Amygdala (tissue), 56 donors: ENCODE data around the gene RXRA.
A peak's percentile ranks its signal among the peaks of the same experiment; 100 is the strongest.

ENCODE experiments used
- DNase-seq, 56 donors: peaks; one replicate each; lab custom pipeline; 2025; lab: John Stamatoyannopoulos, UW

RXRA gene

GRCh38 chr9:134375430-134376385 lies 49.5 kb downstream of the RXRA start:
- peak in 26 of 56 donors; percentile 20 to 66 (median 40) for DNase-seq

DNA sequence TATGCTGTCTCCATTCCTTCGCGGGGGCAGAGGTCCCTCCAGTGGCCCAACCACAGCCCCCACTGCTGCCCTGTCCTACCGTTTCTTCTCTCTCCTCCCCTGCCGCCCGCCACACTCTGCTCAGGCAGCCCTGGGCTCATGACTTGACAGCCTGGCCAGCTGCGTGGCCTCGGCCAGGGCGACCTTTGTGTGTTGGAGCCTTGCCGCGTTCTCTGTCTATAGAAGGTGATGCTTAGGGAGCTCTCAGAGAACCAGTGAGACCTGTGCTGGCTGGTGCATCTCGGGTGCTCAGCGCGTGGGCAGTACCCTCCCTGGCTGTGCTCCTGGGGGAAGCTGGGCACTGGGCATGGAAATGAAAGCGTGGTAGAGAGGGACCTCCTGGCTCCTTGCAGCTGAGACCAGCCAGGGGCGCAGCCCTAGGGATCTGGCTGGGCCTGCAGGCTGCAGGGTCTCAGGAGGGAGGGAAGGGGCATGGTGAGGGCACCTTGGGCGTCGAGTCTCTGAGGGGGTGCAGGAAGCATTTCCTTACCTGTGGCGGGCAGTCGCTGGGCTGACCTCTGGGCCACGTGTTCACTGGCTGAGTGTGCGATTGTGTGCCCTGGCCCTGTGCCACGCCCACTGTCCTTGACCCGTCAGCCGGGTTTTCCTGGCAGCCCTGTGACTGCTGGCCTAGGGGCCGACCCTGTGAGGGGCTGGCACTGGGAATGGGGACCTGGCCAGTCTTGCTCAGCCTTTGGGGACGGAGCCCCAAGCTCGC lies 50.3 kb downstream of the RXRA start:
- peak in 4 of 56 donors; percentile 9 to 40 (median 30) for DNase-seq

DNA sequence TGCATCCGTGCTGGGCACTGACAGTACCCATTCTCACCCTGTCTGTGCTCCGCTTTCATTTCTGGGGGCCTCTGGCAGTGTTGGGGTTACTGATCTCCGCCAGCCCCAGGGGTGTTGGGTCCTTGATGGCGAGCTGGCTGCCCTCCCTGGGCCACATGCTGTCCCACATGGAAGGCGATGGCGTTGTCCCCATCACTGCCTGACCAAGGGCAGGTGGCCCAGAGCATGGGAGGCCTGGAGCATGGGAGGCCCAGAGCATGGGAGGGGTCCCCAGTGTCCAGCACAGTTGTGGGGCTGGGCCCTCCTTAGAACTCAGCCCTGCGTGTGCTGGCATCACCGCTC lies 50.9 kb downstream of the RXRA start:
- no peak for DNase-seq

DNA sequence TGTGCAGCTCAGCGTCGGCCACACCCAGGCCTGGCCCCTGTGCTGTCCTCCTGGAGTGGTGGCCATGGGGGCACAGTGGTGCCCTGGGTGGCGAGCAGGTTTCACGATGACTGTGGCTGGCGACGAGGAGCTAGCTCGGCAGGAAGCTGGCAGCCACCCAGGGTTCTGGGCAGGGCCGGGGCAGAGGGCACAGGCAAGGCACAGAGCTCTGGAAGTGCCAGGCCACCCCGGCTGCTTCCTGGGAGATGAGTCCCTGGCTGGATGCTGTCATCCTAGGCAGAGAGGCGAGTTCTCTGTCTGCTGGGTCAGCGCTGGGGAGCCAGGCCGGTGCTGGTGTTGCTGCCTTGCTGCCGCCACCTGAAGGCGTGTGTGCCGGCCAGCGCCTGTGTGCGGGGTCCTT lies 51.7 kb downstream of the RXRA start:
- peak in 11 of 56 donors; percentile 16 to 61 (median 35) for DNase-seq

GRCh38 chr9:134378901-134379338 lies 52.7 kb downstream of the RXRA start:
- peak in 24 of 56 donors; percentile 8 to 71 (median 37) for DNase-seq

- no peak for DNase-seq
Observed at GRCh38 chr9:134379831-134380365, 53.6 kb downstream of the RXRA start.

DNA sequence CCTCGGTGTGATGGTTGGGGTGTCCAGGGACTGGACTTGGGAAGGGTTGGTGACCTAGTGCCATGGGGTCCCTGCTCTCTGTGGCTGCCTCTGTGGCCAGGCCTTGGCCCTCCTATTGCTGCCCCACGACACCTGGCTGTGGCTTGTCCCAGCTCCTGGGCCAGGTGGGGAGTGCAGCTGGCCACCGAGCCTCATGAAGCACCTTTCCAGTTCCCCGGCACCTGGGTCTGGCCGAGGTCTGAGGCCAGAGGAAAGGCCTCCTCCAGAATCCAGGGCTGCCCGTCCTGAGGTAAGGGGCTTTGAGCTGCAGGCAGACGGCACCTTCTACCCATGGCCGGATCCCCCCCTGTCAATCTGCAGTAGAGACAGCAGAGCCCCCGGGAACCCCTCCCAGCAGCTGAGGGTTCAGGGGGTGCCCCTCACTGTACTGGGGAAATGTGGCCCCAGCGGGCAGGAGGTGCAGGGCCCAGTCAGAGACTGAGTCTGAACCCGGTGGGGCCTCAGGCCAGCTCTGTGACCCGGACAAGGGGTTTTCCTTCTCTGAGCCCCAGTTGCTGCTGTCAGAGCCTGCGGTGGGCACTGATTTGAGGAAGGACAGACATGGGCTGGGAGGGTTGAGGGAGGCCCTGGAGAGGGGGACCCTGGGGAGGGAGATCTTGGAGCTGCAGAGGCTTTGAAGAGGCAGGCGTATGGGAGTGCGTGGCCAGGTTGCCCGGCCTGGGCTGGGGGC lies 54.5 kb downstream of the RXRA start:
- no peak for DNase-seq

- DNase-seq = no peak
Observed at GRCh38 chr9:134381272-134381661, 55.0 kb downstream of the RXRA start.

GRCh38 chr9:134381671-134382516 lies 55.6 kb downstream of the RXRA start:
- peak in 2 of 56 donors; percentile 13 to 15 for DNase-seq

DNA sequence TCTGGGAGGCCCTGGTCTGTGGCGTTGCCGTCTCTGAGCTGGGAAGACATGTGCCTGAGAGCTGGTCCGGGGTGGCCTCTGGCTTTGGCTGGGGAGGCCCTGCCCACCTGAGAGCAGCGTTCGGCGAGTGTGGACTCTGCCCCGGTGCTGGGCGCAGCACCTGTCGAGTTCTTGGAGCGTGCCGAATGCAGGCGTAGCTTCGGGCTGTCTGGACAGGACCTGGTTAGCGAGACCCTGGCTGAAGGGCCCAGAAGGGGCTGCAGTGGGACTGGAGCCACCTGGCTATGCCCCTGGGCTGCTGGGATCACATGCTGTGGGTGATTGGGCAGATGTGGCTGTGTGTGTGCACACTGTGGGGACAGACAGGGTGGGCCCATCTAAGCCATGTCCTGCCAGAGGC lies 56.5 kb downstream of the RXRA start:
- no peak for DNase-seq

DNA sequence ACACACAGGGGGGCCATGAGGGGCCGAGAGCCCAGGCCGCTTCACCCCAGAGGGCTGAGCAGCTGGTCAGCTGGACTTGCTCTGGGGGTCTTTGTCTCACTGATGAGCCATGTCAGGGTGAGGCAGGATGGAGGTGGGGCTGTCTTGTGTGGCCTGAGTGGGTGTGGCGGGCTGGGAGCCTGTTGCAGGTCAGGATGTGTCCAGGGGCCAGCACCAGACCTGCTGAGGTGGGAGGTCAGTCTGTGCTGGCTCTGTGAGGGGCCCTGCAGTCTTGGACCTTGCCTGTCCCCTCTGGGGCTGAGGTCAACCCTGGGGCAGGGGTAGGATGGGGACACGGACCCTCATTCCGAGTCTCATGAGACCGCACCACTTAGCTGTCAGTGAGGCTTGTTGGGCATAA lies 56.9 kb downstream of the RXRA start:
- no peak for DNase-seq

DNA sequence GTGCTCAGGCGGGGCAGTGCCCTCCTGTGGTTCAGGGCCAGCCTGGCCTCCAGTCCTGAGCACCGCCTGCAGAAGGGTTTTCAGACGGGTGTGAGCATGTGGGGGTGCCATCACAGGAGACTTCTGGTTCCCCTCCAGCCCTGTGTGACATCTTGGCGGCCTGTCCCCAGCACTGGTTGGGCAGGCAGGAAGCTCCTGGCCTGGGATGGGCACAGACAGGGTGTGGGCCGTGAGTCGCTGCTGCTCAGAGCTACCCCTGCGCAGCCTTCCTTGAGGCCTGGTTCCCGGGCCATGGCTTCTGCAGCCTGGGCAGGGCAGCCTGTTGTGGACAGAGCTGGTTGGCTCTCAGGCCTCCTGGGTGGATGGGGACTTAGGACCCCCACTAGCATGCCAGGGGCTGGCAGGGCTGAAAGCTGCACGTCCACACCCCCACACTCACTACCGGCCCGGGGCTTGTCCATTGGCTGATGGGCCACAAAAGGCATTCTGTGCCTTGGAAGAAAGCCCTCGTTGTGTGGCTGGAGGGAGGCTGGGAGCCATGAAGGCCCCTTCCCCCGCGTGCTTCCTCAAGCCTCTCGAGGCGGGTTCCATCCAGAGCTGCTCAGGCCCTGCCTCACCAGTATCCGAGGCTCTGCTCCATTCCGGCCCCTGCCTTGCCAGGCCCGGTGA lies 58.7 kb downstream of the RXRA start:
- DNase-seq = peak in 50 of 56 donors; percentile 23 to 87 (median 66)

DNA sequence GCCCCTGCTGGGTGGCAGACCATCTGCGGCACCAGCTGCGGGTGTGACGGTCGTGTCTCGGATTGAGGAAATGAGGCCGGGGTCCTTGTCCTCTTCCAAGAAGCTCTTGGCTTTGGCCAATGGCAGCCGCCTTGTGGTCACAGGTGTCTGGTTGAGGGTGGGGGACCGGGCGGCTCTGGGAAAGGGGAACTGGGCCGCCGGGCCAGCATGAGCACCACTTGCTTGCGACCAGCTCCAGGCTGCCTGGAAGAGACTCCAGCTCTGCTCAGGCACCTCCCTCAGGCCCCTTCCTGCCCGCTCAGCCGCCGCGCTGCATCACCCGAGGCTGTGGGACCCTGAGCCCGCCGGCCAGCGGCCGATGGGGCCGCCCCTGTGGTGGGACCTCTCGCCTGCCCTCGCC lies 59.7 kb downstream of the RXRA start:
- DNase-seq = no peak

DNA sequence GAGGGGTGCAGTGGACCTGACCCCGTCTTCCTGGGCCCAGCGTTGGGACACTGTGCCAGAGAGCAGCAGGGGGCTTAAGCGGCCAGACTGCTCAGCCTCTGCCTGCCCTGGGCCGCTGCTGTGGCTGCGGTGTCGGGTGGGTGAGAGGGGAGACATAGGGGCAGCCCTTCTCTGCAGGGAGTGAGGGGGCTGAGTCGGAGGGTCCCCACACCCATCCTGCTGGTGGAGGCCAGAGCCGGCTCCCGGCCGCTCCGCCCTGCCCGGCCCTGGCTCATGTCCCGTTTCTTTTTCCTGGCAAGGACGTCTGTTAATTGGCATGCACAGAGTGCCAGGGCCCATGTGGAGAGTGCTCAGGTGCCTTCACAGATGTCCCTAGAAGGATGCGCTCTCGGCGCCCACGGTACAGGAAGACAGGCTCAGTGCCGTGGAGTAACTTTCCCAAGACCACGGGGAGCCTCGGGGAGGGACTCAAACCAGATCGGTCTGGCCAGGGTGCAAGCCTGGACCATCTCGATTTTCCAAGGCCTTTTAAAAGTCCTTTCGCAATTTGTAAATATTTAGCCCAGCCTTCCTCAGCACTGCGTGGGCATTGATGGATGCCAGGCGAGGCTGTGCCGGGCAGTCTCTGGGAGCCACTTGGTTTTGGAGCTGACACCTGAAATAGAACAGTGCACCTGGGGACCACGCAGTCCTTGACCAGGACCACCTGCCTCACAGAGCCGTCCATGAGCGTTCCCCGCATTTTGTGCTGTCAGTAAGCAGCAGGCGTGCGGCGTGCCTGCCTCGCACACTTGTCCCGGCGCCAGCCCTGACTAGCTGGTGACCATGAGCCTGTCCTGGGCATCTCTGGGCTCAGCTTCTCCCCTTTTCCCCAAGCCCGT lies 60.9 kb downstream of the RXRA start:
- DNase-seq = peak in 25 of 56 donors; percentile 11 to 67 (median 40)

- no peak for DNase-seq
Observed at GRCh38 chr9:134388289-134388808, 62.1 kb downstream of the RXRA start.

DNA sequence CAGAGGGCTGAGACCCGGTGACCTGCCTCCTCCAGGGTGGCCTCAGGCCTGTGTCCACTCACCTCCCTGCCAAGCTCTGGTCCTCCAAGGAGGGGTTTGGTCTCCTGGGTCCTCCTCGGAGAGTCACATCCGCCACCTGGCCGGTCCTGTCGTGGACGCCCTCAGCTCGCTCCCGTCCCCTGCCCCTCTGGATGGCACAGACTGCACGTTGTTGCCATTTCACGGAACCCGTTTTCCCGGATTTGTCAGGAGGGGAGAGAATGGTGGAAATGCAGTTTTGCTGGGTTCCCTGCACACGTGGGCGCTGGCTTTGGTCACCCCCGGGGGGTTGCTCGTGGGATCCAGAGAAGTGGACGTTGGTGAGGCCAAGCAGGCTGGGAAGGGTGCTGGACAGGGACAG lies 62.7 kb downstream of the RXRA start:
- DNase-seq = no peak

DNA sequence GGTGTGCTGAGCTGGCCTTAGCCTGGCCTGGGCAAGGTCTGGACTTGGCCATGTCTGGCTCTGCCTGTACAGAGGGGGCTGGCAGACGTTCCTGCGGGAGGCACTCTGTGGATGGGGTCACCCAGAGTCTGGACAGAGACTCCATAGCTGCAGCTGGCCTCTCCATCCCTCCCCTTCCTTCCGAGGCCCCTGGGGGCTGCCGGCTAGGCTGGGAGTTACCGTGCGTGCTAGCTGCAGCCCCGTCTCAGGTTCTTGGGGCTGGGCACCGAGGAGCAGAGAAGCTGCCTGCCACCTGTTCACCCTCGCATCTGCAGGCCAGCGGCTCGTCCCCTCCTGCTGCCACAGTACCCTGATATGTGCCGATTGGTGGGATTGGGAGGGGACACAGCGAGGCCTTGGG lies 63.4 kb downstream of the RXRA start:
- no peak for DNase-seq

- DNase-seq = no peak
Observed at GRCh38 chr9:134390537-134390936, 64.3 kb downstream of the RXRA start.
